Left colon (tissue), 2 donors: ENCODE measurements around the gene ERH. TPM values are rescaled to one million over a fixed set of nuclear protein-coding genes. Genes with fewer than 3 reads are reported as not detected.
"Not testable (repeated sequence)": the region's sequence is repeated elsewhere in the genome, so short reads cannot be mapped to it uniquely, and the experiment has no call there.

Experiments
- ATAC-seq: fragments of 200-7000 bp; cut with Tn5 transposase; one replicate; pipeline ENCODE4 v1.9.1; 2020; ENCODE audit warnings: mild to moderate bottlenecking, moderate library complexity
- DNase-seq, 2 donors: peaks; one replicate each; pipeline ENCODE4 v3.0.0-alpha.2; 2020
- intact Hi-C, 2 donors: fragments of 100-400 bp; cut with DNase I in 1 of 2; cut with micrococcal nuclease in 1 of 2; formaldehyde crosslinking; loops; one replicate each; pipeline versions ENCODE4 v1.11.2 to v1.14.0; 2022; cut with DNase I, micrococcal nuclease
- total RNA-seq, 2 donors: library from RNA; stranded (reverse); fragmentation: NEBNext Ultra II Directional; extraction: Animal tissue kit (Norgen Biotek cat#: 25700); gene quantifications; one replicate each; pipeline ENCODE4 v1.2.1, GENCODE V29; 2021
- donor health status: DM: no; HTN: no; CAD: no.
- donor health status: DM: yes; HTN: yes; CAD: no.

Gene ERH
- total RNA-seq, 2 donors from 2014 or later = 99.8 to 119 TPM

DNA sequence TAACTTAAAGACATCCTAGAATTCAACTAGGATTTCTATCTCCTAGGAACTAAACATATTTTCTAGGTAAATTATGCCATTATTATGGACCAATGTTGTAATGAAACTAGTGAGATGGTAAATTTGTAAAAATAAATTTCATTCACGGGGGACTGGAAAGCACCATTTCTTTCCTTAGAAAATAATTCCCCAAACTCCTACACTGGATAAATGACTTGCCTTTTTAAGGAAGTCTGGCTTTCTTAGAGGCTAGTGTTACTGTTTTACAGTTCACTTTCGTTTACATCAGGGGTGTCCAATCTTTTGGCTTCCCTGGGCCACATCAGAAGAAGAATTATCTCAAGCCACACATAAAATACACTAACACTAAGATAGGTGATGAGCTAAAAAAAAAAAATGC is 3.7 kb upstream of the ERH start:
- intact Hi-C loops = no loop called here
- no peak for DNase-seq
- no peak for ATAC-seq

GRCh38 chr14:69400154-69400553 is 2.1 kb upstream of the ERH start:
- ATAC-seq = no peak
- DNase-seq = no peak
- intact Hi-C loops = no loop called here

DNA sequence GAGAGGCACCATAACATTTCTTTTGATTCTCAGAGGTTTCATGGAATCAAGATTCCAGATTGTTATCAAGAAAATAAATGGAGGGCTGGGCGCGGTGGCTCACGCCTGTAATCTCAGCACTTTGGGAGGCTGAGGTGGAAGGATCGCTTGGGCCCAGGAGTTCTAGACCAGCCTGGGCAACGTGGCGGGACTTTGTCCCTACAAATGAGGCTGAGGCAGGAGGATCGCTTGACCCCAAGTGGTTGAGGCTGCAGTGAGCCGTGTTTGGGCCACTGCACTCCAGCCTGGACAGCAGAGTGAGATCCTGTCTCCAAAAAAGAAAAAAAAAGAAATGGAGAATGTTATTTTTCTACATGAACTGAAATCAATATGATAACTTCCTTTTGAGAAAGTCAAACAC is 1.7 kb upstream of the ERH start:
- intact Hi-C loops = no loop called here
- ATAC-seq (no peak), DNase-seq (no peak)

DNA sequence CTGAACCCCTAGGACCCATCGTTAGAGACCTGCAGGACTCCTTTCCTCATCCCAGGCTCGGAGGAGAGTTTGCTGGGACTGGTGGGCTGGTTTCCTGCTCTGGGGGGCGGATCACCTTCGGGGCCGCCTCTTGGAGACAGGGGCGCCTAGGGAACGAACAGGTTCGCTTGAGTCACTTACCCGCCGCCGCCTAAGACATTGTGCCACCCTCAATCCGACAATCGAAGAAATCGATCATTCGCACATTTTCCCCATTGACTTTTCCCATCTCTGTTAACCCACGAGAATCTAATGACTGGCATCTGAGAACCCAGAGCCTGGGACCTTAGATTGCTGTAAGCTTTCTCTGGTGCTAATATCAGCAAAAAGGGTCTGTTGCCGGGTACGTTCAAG is 715 bp upstream of the ERH start:
- DNase-seq = no peak
- intact Hi-C loops = no loop called here
- no peak for ATAC-seq

DNA sequence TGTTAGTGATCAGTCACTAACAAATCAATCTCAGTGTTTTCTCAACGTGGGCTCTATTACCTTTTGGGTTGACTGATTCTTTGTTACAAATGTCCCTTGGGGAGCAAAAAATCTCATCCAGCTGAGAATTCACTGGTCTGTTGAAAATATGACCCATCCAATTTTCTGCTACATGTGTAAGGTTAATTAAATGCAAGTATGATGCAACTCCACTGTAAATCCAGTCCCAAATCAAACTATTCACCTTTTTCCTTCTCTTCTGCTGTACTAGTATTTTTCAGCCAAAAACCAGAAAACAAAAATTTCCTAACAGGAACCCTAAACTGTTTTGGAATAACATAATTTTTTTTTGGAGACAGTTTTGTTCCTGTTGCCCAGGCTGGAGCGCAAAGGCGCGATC is 2.2 kb downstream of the ERH start:
- DNase-seq (no peak), ATAC-seq (no peak)
- intact Hi-C loops = no loop called here

GRCh38 chr14:69392481-69392880 is 5.6 kb downstream of the ERH start:
- DNase-seq (no peak), ATAC-seq (no peak)
- intact Hi-C loops = no loop called here

DNA sequence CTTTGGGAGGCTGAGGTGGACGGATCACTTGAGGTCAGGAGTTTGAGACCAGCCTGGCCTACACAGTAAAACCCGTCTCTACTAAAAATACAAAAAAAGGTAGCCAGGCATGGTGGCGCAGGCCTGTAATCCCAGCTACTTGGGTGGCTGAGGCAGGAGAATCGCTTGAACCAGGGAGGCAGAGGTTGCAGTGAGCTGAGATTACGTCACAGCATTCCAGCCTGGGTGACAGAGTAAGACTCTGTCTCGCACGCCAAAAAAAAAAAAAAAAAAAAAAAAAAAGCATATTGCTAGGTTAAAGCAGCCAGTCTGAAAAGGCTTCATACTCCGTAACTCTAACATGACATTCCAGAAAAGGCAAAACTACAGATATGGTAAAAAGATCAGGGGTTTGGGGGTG is 6.7 kb downstream of the ERH start:
- ATAC-seq, DNase-seq, intact Hi-C loops: not testable (repeated sequence)

DNA sequence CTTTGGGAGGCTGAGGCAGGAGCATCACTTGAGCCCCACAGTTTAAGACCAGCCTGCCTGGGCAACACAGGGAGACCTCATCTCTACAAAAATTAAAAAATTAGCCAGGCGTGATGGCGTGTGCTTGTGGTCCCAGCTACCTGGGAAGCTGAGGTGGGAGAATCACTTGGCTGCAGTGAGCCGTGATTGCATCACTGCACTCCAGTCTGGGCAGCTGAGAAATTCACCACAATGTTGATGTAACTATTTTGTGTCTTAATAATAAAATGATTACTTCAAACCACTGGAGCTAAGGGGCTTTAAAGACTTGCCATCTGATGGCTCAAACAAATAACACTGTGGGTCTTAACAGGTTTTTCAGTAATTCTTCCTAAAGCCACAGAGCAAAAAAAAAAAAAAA is 10.8 kb downstream of the ERH start:
- ATAC-seq (no peak), DNase-seq (no peak)
- intact Hi-C loops = no loop called here

GRCh38 chr14:69378274-69378673 is 19.8 kb downstream of the ERH start:
- intact Hi-C loops = no loop called here
- ATAC-seq (no peak), DNase-seq (no peak)

DNA sequence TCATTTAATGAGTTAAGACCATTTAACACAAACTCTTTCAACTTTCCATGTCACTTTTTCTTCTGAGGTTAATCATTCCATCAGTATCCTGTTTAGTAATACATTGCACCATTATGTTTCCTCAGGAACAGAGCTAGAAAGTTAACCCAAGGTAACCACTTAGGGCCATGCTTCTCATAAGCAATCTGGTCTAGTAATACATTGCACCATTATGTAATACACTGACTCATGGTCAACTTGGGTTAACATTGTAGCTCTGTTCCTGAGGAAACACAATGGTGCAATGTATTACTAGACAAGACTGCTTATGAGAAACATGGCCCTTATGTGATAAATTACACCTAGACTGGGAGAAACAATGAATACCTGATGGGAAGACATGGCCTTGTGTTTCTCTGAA is 21.7 kb downstream of the ERH start:
- intact Hi-C loops = no loop called here
- ATAC-seq (no peak), DNase-seq (no peak)

DNA sequence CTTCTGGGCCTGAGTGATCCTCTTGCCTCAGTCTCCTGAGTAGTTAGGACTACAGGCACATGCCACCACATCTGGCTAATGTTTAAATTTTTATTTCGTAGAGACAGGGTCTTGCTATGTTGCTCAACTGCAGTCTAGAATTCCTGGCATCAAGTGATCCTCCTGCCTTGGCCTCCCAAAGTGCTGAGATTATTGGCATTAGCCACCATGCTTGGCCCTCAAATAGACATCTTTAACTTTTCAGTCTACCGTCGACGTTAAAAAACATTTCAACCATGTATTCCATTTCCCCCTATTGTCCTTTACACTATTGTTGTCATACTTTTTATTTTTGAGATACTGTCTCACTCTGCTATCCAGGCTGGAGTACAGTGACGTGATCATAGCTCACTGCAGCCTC is 22.4 kb downstream of the ERH start:
- DNase-seq = no peak
- ATAC-seq = no peak
- intact Hi-C loops = no loop called here

GRCh38 chr14:69375182-69375581 is 22.9 kb downstream of the ERH start:
- DNase-seq (no peak), ATAC-seq (no peak)
- intact Hi-C loops = no loop called here

GRCh38 chr14:69374235-69374634 is 23.9 kb downstream of the ERH start:
- DNase-seq (no peak), ATAC-seq (no peak)
- intact Hi-C loops = no loop called here

DNA sequence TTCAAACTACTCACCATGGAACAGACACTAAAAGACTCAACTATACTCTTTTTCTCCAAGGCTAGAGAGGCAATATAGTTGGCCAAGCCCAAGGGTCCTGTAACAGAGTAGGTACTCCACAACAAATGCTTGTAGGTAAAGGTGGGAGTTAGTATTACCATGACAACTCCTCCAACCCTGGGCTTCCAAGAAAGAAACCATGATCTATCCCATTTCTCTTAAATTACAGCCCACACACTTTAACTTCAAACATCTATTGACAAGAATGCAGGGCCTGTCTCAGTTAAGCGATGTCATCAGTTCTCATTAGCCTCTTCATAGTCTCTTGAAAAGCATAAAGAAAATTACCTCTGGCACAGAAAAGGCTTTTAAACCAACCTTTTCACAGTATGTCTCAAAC is 25.0 kb downstream of the ERH start:
- intact Hi-C loops = no loop called here
- no peak for DNase-seq
- ATAC-seq = no peak

- ATAC-seq (no peak), DNase-seq (no peak)
- intact Hi-C loops = no loop called here
Observed at GRCh38 chr14:69372146-69372545, 26.0 kb downstream of the ERH start.

GRCh38 chr14:69370061-69370460 is 28.0 kb downstream of the ERH start:
- no peak for ATAC-seq
- intact Hi-C loops = no loop called here

DNA sequence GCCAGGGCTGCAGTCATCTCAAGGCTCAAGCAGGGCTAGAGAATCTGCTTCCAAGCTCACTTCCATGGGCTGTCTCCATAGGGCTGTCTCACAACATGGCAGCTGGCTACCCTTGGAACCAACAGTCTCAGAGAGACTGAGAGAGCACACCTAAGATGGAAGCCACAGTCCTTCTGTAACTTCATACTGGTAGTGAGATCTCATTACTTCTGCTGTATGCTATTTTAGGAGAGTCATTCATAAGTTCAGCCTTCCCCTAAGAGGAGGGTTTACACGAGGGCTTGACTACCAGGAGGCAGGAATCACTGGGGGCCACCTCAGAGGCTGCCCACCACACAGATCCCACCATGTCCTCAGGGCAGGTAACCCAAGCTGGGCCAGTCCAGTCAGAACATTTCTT is 29.7 kb downstream of the ERH start:
- DNase-seq (no peak), ATAC-seq (no peak)
- intact Hi-C loops = no loop called here

More at GRCh38 chr14:69370061-69370460, 28.0 kb downstream of the ERH start:
- no peak for DNase-seq

- DNase-seq (no peak), ATAC-seq (no peak)
- intact Hi-C loops = no loop called here
Observed at GRCh38 chr14:69366761-69367160, 31.3 kb downstream of the ERH start.

- DNase-seq (no peak), ATAC-seq (no peak)
- intact Hi-C loops = no loop called here
Observed at GRCh38 chr14:69366069-69366468, 32.0 kb downstream of the ERH start.

DNA sequence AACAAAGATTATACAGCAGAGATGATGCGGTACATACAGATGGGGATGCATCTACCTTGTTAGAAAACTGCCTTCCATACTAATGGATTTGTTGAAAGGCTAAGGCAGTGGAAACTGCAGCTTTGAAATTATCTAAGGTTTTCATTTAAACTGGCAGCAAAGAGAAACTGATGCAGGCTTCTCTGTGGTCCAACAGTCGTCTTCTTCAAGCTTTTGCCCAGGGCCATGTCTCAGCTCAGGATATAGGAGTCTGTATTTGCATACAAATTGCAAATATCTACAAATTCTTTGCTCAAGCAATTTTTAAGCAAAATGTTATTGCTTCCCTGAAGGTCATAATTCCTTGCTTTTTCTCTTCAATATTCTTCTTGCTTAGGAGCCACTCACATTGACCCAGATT is 33.7 kb downstream of the ERH start:
- intact Hi-C loops = no loop called here
- DNase-seq (no peak), ATAC-seq (no peak)

DNA sequence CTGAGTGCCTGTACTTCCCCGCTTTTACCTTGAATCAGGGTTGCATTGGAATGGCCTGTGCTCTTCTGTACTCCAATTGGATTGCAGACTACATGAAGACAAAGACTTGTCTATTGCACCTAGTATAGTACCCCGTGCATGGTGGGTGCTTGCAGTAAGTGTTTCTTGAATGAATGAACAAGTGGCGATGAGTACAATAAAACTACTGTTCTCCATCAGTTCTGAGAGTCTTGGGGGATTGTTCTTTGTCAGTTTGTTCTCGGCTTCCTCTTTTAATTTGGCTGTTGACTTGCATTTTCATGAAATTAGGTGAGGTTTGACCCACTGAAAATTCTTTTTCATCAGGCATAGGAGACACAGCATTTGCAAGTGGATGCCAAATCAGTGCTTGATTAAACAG is 34.1 kb downstream of the ERH start:
- DNase-seq (no peak), ATAC-seq (no peak)
- intact Hi-C loops = no loop called here

DNA sequence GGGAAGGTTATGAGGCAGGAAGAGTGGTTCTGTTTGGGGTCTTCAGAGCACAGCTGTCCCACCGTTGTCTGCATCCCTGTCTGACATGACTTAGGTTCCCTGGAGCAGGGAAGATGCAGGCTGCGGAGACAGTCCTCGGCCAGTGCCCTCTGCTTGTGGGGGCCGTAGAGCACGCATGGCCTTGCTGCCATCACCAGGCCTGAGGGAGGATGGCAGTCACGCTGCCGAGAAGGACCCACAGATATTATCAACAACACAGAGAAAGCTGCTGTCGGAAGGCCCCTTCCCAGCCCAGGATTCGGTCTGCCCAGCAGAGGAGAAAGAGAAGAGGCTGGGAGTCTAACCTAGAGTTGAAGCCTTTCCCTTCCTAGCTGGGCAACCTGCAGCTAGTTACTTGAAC is 35.0 kb downstream of the ERH start:
- DNase-seq (no peak), ATAC-seq (no peak)
- intact Hi-C loops = no loop called here
